ENCODE measurements around the gene TMEM121.

DNA sequence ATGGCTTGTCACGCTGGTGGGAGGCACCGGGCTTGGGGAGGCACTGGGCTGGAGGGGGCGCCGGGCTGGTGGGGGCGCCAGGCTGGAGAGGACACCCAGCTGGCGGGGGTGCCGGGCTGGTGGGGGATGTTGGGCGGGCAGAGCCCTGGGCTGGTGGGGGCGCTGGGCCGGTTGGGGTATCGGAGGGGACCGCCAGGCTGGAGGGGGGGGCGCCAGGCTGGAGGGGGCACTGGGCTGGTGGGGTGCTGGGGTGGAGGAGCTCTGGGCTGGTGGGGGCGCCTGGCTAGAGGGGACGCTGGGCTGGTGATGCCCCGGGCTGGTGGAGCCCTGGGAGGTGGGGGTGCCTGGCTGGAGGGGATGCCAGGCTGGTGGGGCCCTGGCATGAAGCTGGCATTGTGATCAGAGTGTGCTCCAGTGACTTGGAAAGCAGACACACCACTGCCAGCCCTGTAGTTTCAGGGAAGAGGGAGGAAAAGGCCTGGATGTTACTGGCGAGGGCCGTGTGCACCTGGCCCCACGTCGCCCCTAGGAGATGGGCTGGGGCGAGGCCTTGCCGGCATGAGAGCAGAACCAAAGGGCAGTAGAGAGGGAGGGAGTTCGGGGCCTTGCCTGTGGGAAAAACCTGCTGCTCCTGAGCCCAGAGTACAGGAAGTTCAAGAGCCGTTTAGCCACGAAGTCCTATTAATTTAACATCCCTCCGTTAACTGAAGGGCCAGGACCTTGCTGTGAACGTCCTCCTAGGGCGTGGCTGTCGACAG is 22.3 kb upstream of the TMEM121 start:
- TF ChIP-seq, protein P1, sequence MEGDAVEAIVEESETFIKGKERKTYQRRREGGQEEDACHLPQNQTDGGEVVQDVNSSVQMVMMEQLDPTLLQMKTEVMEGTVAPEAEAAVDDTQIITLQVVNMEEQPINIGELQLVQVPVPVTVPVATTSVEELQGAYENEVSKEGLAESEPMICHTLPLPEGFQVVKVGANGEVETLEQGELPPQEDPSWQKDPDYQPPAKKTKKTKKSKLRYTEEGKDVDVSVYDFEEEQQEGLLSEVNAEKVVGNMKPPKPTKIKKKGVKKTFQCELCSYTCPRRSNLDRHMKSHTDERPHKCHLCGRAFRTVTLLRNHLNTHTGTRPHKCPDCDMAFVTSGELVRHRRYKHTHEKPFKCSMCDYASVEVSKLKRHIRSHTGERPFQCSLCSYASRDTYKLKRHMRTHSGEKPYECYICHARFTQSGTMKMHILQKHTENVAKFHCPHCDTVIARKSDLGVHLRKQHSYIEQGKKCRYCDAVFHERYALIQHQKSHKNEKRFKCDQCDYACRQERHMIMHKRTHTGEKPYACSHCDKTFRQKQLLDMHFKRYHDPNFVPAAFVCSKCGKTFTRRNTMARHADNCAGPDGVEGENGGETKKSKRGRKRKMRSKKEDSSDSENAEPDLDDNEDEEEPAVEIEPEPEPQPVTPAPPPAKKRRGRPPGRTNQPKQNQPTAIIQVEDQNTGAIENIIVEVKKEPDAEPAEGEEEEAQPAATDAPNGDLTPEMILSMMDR (optimal IDR thresholded peaks at IDR 0.05 in 1 of 3, IDR thresholded peaks at IDR 0.05 in 1 of 3, conservative IDR thresholded peaks at IDR 0.05 in 1 of 3; ENCODE audit: extremely low read depth in 1 of 3, insufficient read depth in 2 of 3, low read length in 3 of 3), result no peak
- no peak for TF ChIP-seq EZH2 (IDR thresholded peaks at IDR 0.05; ENCODE audit: low read length)

Measured in keratinocyte (primary cell).